GM19240 (cell line): ENCODE data around the gene CNIH3.

Experiments used
- DNase-seq: peaks from one replicate; pipeline ENCODE4 v3.0.0; 2011; ENCODE audit warnings: low spot score; ENCODE audit not compliant: insufficient read length

The CNIH3 gene

DNA sequence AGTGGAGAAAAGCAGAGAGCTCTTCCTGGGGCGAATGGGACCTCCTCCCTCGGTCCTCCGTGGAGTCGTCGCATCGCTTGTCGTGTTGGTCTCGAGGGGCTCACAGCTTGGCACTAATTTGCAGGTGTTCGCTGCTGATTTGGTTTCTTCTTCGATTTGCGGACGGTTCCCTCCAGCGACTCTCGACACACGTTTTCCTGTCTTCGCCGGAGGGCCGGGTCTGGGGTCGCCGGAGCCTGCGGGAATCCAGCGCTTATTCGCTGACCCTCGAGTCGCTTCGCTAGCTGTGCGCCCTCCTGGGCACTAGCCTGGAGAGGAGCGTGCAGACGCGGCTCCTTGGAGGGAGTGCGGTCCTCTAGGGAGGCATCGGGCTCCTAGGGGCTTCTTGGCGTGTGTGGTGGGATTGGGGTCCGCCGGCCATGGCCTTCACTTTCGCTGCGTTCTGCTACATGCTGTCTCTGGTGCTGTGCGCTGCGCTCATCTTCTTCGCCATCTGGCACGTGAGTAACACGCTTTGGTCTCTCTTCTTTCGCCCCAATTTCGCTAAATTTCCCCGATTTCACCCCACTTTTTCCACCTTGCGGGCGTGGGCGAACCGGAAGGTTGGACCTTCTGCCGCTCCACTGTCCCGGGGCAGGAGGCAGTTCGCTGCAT is 766 bp downstream of the CNIH3 start:
- DNase-seq = no peak

DNA sequence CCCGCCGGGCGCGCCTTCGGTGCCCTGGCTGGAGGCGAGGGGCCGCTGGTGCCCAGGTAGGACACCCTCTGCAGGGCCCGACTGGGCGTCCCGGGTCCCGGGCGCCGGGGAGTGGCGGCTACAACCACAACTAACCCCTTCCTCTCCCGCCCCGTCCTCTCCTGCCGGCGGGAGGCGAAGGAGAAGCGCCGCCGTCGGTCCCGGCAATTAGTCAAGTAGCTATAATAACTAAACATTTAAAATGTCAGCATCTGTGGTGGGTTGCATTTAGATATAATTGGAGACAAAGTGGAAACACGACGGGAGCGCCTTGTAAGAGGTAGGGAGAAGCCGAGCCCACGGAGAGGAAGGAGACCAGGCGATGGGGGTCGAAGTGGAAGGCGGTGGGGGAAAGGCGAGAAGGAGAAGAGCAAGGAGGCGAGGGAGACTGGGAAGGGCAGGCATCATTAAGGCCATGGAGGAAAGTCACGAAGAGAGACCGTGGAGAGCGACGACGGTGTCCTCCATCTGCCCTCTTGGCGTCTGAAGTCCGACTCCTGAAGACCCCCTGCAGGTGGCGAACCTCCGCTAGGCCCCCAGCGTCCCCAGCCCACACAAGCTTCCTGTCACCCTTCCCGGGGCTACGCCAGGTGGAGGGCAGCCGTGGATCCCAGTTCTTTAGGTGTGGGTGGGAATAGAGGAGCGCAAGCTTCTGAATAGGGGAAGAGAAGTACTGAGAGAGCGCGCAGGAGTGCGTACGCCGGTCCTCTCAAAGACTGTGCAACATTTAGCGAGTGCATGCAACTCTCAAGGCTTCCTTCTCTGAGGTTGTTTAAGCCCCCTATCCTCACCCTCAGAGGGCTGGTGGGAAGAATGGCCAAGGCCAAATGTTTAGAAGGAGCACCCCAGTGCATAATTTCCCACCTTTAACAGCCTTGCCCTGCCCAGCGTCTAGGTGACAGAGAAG is 1.6 kb downstream of the CNIH3 start:
- DNase-seq = no peak

DNA sequence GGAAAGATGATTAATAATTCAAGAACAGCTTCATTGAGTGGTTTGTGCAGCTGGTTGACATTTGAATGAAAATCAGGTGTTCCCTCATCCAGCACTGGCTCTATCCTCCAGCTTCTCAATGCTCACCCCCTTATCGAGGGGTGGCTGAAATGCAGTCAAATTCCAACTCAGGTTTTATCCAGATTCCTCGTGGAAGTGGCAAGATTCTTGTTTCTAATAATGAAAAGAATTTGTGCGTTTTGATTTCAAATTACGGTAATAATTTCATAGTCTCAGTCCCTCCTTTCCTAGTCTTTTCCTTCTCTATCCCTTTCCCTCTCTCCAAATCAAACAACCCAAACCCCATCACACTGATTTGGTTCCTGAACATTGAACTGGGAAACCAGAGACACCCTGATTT is 3.1 kb downstream of the CNIH3 start:
- DNase-seq = no peak

DNA sequence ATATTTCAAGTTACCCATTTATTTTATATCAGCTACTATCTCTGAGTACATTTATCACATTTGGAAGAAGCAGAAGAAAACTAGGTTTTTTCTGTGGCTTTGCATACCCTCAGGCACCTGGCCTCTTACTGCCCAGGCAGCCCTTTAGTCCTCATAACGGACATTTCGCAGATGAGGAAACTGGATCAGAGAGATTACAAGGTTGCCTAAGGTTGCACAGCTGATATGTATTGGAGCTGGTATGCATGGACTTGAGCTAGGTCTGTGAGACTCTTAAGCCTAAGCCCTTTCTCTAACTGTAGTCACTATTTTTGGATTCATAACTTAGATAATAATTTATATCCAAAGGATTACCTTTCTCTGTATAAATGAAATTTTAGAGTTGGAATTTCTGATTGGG is 4.0 kb downstream of the CNIH3 start:
- DNase-seq = no peak

DNA sequence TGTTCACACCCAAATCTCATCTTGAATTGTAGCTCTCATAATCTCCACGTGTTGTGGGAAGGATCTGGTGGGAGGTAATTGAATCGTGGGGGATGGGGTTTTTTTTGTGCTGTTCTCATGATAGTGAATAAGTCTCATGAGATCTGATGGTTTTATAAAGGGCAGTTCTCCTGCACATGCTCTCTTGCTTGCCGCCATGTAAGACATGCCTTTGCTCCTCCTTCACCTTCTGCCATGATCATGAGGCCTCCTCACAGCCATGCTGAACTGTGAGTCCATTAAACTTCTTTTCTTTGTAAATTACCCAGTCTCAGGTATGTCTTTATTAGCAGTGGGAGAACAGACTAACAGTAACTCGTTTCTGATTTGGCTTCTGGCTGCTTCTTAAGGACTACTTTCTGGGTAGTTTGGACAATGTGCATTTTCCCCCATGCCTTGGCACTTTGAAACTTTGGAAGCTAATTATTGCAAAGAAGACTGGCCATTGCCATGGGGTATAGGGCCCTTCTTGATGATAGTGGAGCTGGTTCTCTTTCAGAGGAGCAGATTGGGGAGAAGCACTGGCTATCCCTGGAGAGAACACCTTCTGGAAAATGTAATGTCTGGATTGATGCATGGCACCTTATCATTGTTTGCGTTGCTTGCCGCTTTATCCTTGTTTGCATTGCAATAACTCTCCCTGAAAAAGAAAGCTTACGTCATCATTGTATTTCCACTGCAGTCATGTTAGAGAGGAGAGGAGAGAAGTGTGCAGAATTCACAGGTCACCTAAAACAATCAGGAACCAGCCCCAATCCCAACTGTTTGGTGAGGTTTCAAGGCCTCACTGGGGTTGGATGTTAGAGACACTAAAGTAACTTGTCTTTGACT is 5.9 kb downstream of the CNIH3 start:
- no peak for DNase-seq

DNA sequence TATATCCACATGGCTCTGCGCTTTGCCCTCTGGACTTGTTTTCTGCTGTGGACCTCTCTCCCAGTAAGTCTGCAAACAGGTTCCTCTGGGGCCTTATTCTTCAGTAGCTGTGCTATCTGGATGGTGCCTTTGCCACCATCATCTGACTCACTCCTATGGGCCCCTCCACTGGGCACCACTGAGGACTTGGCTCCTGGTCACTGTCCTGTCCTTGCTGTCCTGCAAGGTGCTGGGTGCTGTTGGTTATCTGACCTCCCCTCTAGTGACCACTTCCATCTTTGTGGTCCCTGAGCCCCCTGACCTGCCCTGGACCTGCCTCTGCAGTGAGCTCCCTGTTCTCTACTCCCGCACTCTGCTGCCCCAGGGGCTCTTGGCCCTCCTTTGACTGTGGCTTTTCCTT is 6.7 kb downstream of the CNIH3 start:
- DNase-seq = no peak

DNA sequence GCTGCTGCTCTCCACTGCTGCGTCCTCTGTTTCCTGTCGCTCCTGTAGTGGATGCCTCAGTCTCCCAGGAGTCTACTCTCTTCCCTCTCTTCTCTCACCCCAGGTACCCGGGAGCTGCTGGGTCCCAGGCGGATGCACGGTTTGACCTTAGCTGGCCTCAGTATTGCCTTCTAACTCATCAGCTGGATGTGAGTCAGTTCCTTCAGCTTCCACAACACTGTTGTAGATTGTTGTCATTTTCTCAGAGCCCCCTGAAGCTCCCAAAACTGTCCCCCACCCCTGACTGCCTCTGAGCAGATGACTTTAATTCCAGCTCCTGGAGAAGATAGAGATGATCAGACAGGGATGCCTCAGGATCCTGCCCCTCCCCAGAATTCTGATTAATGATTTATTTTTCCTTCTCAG is 7.2 kb downstream of the CNIH3 start:
- no peak for DNase-seq

DNA sequence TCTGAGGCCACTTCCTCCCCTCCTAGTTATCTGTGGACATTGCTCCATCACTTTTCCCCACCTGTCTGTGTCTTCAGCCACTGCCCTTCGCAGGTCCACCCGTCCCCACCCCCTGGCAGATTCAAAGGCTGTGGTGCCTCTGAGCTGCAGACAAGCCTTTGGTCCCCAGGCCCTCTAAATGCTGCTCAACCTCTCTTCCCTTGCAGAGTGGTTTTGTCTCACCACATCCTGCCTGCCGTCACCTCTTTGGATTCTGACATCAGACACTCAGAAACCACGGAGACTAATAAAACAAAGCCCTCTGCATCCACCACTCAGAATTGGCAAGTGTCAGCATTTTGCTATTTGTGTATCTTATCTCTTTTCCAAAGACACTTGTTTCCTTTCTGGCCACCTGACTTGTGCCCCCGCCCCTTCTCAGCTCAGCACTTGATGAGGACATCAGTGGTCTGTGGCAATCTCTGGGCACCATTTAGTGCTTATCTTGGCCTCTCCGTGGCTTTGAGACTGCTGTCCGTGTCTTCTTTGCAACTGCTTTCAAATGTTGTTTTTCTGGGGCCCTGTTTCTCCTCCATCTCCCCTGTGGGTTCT is 7.7 kb downstream of the CNIH3 start:
- peak; percentile 33 for DNase-seq

DNA sequence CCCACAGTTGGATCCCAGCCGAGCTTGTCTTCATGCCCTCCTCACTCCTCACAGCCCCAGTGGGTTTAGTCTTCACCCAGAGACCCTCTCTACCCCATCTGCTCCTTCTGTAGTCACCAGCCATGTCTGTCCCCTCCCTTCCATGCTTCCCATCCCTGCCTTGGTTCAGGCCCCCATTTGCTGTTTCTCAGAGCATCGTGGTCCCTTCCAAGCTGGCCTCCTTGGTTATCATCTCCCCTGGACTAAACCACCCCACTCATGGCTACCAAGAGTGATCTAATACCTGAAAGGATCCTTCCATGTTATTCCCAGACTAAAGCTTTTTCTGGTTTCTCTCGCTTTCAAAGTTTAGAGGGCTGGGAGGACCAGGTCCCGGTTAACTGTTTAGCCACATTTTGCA is 8.3 kb downstream of the CNIH3 start:
- no peak for DNase-seq

DNA sequence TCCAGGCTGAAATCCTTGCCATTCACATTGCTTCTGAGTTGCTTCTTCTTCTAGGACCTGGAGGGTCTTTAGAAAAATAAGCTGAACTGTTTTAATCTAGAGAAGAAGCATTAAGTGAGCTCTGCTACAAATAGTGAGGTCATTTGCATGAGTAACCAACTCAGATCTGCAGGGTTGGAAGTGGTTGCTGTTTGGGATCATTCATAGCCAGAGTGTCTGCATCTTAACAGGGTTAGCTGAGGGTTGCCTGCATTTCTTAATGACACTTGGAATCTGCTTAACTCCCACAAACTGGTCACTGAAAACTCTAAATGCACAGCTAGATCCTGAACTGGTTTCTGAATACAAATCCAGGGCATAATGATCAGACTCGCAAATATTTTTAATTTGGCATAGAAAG is 9.9 kb downstream of the CNIH3 start:
- no peak for DNase-seq

DNA sequence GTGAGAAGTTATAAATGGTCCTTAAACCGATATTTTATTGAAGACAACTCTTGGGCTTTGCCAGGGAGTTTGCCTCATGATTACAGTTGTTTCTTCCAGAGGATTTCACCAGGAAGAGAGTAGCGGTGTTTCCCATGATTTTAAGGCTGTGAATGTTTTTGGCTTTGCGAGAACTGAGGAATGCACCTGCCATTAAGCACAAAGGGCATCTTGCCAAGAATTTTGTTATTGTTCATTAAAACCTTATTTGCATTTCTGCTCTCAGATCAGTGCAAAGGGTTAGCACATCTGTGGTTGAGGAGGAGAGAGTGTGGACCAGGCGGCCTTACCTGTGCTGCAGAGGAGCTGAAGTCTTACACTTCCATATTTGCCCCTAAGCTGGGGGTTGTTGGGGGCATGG is 13.8 kb downstream of the CNIH3 start:
- no peak for DNase-seq

DNA sequence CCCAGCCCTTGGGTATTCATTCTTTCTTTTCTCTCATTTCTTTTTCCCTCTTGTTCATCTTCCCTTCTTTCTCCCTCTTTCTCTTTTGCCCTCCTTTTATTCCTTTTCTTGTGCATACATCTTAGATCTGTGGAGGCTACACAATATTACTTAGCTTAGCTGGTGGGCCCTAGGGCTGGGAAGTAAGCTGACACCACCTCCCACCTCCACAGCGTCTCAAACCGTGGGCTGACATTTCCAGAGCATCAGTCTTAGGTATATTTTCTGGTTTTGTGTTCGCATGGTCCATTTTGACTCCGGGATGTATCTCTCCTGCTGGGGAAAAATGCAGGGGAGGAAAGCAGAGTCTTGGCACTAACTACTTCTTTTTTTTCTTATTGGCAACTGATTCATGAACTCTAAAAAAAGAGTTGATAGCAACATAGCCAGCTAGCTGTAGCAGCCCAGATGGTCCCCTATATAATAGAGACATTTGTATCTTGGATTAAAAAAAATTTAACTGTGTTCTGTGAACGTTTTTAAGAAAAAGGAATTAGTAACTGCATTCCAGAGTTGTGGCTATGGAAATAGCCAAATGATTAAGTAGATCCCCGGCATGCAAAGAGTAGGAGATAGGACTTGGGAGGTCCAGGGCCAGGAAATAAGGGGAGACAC is 15.5 kb downstream of the CNIH3 start:
- DNase-seq = no peak

DNA sequence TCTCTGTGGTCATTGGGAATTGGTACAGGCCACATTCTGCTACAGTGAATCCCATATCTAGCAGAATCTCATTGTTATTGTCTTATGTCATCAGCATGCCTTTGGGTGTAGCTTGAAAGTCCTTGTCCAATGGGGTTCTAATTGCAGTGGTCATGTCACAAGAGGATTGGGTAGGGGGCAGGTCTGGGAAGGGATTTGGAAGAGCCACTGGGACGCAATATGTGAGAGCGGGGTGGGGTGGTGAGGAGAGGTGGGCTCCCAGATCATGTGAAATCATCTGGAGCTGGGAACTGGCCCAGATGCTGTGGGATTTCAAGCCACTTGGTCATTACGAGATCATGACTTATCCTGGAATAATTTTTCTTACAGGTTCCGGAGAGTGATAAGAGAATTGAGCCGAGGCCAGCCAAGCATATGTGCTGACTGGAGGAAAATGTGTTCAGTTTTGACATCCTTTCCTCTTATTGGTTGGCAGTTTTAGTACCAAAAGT is 16.3 kb downstream of the CNIH3 start:
- DNase-seq = no peak

DNA sequence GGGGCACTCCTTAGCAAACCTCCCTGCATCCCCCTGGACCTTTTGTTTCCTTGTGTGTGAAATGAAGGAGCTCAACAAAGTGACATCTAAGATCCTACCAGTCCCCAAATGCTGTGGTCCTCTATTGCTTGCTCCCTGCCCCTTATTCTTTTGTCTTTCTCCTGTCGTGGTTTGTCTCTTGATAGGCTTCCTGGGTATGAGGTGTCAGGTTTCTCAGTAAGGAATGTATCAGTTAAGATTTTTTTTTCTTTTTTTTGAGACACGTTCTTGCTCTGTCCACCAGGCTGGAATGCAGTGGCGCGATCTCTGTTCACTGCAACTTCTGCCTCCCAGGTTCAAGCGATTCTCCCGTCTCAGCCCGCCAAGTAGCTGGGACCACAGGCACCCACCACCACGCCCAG is 16.8 kb downstream of the CNIH3 start:
- DNase-seq = no peak

DNA sequence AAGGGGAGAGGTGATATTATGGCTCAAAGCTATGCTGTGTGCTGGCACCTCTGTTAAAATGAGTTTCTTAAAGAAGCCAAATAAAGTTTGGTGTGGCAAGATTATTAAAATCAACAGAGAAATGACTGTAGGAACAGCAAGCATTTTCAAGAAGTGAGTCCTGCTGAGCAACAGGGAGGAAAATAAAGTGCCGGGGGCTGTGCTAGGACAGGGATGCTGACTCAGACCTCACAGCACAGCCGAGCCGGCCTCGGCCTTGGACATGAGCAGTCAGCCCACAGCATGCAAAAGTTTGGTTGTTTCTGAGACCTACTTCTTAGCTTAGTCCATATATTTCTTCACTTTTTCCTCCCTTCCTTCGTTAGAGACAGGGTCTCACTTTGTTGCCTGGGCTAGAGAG is 19.2 kb downstream of the CNIH3 start:
- no peak for DNase-seq

DNA sequence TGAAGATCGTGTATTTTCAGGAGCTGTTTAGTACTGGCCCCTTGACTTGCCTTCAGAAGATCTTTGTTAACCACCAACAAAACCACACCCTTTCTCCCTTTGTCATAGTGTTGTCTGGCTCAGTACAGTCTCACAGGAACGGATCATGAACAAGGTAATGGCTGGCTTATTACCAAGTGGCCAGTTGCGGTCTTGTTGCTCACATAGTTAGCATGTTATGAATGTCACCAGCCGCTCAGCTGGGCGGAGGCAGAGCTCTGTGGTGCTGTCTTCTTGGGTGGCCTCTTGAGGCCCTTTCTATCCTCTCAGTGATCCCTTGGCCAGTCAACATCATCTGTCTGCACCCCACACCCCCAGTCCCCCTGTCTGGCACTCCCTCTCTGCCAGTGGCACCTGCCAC is 21.4 kb downstream of the CNIH3 start:
- no peak for DNase-seq

DNA sequence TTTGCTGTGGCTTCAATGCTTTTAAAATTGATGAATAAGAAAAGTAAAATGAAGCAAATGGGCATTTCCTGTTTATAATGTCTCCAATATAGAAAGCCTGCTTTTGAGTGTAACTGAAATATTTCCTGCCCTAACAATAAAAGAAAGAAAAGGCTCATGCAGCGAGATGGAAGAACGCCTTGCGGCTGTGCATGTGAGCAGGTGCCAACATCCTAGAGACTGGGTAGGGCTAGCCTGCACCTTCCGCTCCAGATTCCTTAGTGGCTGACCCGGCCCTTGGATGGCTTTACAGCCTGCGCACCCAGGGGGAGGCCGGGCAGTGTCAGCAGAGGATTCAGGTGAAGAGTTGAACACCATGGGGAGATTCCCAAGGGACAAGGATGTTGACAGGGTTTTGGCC is 21.8 kb downstream of the CNIH3 start:
- no peak for DNase-seq

DNA sequence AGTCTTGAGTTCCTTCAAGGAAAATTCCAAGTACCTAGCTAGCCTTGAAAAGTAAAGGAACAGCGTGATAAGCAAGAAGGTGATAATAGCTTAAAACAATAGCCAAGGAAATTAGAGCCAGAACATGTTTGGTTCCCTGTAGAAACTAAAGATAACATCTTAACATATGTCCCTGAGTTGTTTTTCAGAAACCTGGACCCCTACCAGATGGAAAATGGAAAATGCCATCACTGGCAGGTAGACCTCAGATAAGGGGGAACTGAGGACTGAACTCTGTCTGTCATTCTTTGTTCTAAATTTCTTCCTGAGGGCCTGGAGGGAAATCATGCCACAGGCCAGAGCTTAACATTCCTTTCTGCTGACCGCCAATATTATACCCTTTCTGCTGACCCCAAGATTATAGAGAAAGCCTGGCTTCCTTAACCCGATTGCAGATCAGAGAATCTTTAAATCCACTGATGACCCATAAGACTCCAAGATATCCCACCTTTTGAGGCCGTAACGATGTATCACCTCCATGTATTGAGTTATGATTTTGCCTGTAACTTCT is 23.4 kb downstream of the CNIH3 start:
- no peak for DNase-seq

DNA sequence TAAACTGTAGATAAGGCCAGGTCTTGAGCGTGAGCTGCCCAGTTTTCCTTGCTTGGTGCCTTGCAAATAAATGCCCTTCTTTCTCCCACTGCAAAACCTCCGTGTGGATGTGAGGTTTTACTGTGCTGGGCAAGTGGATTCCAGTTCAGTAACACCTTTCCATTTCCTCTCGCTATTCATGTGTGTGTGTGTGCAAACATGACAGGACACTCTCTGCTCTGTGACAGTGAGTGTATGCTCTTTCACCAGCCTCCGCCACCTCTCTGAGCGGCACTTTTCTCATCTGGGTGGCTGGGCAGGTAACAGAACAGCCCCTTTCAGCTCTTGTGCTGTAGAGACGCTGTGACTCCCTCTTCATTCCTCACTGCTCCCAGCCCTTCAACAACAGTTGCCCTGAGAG is 23.9 kb downstream of the CNIH3 start:
- DNase-seq = no peak

DNA sequence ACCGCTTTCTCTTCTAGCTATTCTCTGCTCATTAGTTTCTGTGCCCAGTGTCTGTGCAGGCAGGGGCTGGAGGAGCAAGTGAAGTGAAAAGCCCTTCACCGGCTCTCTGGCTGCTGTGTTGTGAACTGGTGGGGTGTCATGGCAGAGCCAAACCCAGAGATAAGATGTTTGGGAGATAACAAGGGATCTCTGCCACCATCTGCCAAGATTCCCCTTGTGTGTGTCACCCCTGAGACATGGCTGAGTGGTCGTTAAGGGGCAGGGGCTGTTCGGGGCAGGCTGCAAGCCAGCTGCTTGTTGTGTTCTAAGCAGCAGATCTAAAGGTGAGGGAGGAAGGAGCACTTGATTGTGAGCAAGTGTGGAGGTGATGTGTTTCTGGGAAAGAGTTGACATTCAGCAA is 24.5 kb downstream of the CNIH3 start:
- DNase-seq = no peak

DNA sequence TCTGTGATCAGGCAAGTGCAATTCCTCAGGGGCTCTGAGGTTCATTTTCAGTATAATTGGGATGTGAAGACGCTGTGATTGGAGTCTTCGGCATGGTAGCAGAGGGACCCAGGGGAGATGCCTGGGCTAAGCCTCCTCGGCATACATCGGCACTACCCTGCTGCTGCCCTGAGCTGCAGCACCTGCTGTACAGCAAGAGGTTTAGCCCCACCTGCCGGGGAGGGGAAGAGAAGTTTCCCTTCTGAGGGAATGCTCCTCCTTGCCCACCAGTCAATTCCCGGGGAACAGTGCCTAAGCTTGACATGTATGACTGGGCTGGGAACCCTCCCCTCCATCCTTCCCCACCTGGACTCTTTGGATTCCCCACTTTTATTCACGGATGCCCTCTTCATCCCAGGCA is 24.9 kb downstream of the CNIH3 start:
- no peak for DNase-seq
